OCI-LY1 (cell line): ENCODE results near the gene FBXO3.

Experiments used
- EZH2 ChIP-seq: fragments of 200-600 bp; sonication (generic), shearing (Covaris generic); IDR thresholded peaks from 2 replicates; pipeline ENCODE4 v1.8.0; 2017; ENCODE audit warnings: borderline replicate concordance, mixed run types, mild to moderate bottlenecking, antibody characterized with exemption, low read length, moderate library complexity, mixed read lengths
- TF ChIP-seq, protein P1 (sequence below): fragments of 200-600 bp; sonication (generic), shearing (Covaris generic); IDR thresholded peaks from 2 replicates; pipeline ENCODE4 v1.5.1; 2017; ENCODE audit warnings: mild to moderate bottlenecking, antibody characterized with exemption, low read length, moderate library complexity, mixed read lengths

- TF ChIP-seq EZH2 = no peak
- TF ChIP-seq, protein P1, sequence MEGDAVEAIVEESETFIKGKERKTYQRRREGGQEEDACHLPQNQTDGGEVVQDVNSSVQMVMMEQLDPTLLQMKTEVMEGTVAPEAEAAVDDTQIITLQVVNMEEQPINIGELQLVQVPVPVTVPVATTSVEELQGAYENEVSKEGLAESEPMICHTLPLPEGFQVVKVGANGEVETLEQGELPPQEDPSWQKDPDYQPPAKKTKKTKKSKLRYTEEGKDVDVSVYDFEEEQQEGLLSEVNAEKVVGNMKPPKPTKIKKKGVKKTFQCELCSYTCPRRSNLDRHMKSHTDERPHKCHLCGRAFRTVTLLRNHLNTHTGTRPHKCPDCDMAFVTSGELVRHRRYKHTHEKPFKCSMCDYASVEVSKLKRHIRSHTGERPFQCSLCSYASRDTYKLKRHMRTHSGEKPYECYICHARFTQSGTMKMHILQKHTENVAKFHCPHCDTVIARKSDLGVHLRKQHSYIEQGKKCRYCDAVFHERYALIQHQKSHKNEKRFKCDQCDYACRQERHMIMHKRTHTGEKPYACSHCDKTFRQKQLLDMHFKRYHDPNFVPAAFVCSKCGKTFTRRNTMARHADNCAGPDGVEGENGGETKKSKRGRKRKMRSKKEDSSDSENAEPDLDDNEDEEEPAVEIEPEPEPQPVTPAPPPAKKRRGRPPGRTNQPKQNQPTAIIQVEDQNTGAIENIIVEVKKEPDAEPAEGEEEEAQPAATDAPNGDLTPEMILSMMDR = no peak
These were observed 42.4 kb downstream of the FBXO3 start for GRCh38 chr11:33731723-33732531.
